ENCODE data around the gene GLUD1. TPM values are rescaled to one million over a fixed set of nuclear protein-coding genes. Genes with fewer than 3 reads are reported as not detected.
"Not testable (repeated sequence)": the region's sequence is repeated elsewhere in the genome, so short reads cannot be mapped to it uniquely, and the experiment has no call there.

The GLUD1 gene
- total RNA-seq, 1 donor from 2014 or later = 213 TPM

GRCh38 chr10:87007674-87008073 lies 87.0 kb downstream of the GLUD1 start:
- DNase-seq (ENCODE audit: low spot score in 2 of 2); FAIRE-seq: not testable (repeated sequence)

DNA sequence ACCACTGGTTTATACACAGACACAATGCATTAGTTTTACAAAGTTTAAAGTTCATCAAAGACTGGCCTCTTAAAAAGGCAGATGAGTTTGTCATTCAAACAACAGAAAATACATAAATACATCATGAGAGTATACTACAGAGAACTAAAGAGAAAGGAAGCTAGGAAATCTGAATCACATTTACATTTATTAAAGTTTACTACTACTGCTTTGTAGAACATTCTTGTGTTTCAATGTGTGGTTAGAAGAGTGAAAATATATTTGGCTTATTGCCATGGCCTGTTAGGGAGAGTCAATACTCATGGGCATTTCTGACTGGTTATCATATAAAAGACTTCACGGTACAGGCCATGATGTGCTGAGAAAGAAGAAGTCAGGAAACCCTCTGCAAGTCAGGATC lies 87.5 kb downstream of the GLUD1 start:
- DNase-seq (ENCODE audit: low spot score in 2 of 2); FAIRE-seq: not testable (repeated sequence)

- DNase-seq (ENCODE audit: low spot score in 2 of 2) (no peak), FAIRE-seq (no peak)
Observed at GRCh38 chr10:87000491-87000890, 94.2 kb downstream of the GLUD1 start.

Small RNA genes within 50 kb of the gene (small RNA-seq; reads per million reads assigned to genes)
- gene AL136982.5 (not detected), gene FAM25A (not detected), gene RNU6-529P (not detected)

Other genes with a start within 250 kb of the GLUD1 start
- gene MMRN2, start 137.2 kb downstream of the GLUD1 start, total RNA-seq = 4.1 TPM
- 1.6 TPM for gene SNCG, start 136.2 kb downstream of the GLUD1 start, total RNA-seq
- 0.41 TPM for gene ADIRF, start 126.4 kb downstream of the GLUD1 start, total RNA-seq
- not detected for gene FAM25A, start 74.5 kb downstream of the GLUD1 start, total RNA-seq
- gene SHLD2, start 363 bp upstream of the GLUD1 start, total RNA-seq = 42.8 TPM
- gene NUTM2A, start 130.6 kb upstream of the GLUD1 start, total RNA-seq = 1.6 TPM